ENCODE results near the gene AFM. TPM values are rescaled to one million over a fixed set of nuclear protein-coding genes. Genes with fewer than 3 reads are reported as not detected.

The AFM gene
- total RNA-seq, 4 donors from 2014 or later = 0.29 to 0.55 TPM; not detected in 2

DNA sequence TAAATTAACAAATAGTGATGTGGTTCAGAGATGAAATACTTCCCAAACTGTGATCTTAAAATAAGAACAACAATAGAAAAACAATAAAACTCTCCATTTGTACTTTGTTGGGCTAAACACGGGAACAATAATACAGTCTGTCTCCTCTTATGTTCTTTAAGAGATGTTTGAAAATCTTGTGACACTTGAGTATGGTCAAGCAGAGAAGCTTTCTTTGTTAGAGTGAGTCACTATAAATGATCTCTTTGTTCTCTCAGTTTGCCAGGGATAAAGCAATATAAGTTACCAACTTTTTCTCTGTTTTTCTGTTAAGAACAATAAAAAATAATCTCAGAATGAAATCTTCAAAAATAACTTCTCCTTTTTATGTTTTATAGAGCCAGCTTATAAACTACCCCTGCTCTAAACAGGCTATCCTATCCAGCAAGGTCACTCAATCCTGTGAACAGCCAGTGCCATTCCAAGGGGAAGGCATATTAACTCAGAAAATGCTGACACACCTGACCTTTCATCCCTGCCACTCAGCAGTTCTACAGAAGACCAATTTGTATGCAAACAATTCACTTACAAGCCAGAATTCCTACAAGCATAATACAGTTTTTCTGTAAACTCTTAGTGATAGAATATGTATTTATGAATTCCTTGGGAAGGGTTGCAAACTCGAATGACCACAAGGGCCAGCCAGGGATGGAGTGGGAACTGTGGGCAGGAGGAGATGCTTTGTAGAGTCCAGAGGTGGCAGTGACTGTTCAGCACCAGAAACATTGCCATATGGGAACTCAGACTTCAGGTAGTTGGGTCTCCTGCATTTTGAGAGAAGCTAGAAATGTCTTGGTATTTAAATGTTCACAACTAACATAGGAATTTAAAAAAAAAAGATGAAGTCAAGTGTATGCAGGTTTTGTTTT lies 52.2 kb downstream of the AFM start:
- in situ Hi-C loops (cut with MboI; ENCODE audit: low sequenced_read_pairs in 4 of 4) (no loop called here), intact Hi-C loops (cut with DNase I; ENCODE audit: low total_unique reads) (no loop called here)
- H3K4me1 ChIP-seq = no peaks in the 10 kb centered on the region
- H3K36me3 ChIP-seq = no peaks in the 10 kb centered on the region
- no peaks in the 10 kb centered on the region for H3K9me3 ChIP-seq
- H3K4me3 ChIP-seq = no peak overlapping the region
- no peak overlapping the region for H3K27ac ChIP-seq
- no peak for ATAC-seq
- no peak for DNase-seq
- H3K27me3 ChIP-seq = no peaks in the 10 kb centered on the region
- no peak for TF ChIP-seq POLR2A (IDR thresholded peaks at IDR 0.05)
- TF ChIP-seq, protein P1, sequence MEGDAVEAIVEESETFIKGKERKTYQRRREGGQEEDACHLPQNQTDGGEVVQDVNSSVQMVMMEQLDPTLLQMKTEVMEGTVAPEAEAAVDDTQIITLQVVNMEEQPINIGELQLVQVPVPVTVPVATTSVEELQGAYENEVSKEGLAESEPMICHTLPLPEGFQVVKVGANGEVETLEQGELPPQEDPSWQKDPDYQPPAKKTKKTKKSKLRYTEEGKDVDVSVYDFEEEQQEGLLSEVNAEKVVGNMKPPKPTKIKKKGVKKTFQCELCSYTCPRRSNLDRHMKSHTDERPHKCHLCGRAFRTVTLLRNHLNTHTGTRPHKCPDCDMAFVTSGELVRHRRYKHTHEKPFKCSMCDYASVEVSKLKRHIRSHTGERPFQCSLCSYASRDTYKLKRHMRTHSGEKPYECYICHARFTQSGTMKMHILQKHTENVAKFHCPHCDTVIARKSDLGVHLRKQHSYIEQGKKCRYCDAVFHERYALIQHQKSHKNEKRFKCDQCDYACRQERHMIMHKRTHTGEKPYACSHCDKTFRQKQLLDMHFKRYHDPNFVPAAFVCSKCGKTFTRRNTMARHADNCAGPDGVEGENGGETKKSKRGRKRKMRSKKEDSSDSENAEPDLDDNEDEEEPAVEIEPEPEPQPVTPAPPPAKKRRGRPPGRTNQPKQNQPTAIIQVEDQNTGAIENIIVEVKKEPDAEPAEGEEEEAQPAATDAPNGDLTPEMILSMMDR (IDR thresholded peaks at IDR 0.05 in 4 of 5, conservative IDR thresholded peaks at IDR 0.05 in 1 of 5) = no peak

GRCh38 chr4:73538162-73538561 lies 56.6 kb downstream of the AFM start:
- in situ Hi-C loops (cut with MboI; ENCODE audit: low sequenced_read_pairs in 4 of 4) (no loop called here), intact Hi-C loops (cut with DNase I; ENCODE audit: low total_unique reads) (no loop called here)
- no peak overlapping the region for H3K27ac ChIP-seq
- H3K4me3 ChIP-seq = no peak overlapping the region
- no peaks in the 10 kb centered on the region for H3K36me3 ChIP-seq
- no peaks in the 10 kb centered on the region for H3K27me3 ChIP-seq
- DNase-seq (no peak), ATAC-seq (no peak)
- no peaks in the 10 kb centered on the region for H3K4me1 ChIP-seq
- H3K9me3 ChIP-seq = no peaks in the 10 kb centered on the region
- TF ChIP-seq, protein P1 (IDR thresholded peaks at IDR 0.05 in 4 of 5, conservative IDR thresholded peaks at IDR 0.05 in 1 of 5) = no peak
- TF ChIP-seq POLR2A (IDR thresholded peaks at IDR 0.05) = no peak

- no peaks in the 10 kb centered on the region for H3K4me1 ChIP-seq
- no peaks in the 10 kb centered on the region for H3K27me3 ChIP-seq
- TF ChIP-seq POLR2A (IDR thresholded peaks at IDR 0.05) = no peak
- TF ChIP-seq, protein P1 (IDR thresholded peaks at IDR 0.05 in 4 of 5, conservative IDR thresholded peaks at IDR 0.05 in 1 of 5) = no peak
- H3K27ac ChIP-seq = no peak overlapping the region
- no peaks in the 10 kb centered on the region for H3K9me3 ChIP-seq
- intact Hi-C loops (cut with DNase I; ENCODE audit: low total_unique reads) = no loop called here
- no peak overlapping the region for H3K4me3 ChIP-seq
- in situ Hi-C loops (cut with MboI; ENCODE audit: low sequenced_read_pairs in 4 of 4) = no loop called here
- ATAC-seq = no peak
- no peak for DNase-seq
- no peaks in the 10 kb centered on the region for H3K36me3 ChIP-seq
These were observed 57.8 kb downstream of the AFM start for GRCh38 chr4:73539386-73539785.

GRCh38 chr4:73540826-73541225 lies 59.3 kb downstream of the AFM start:
- Histone ChIP-seq H3K27me3 (no peaks in the 10 kb centered on the region), H3K4me1 (no peaks in the 10 kb centered on the region), H3K36me3 (no peaks in the 10 kb centered on the region), H3K4me3 (no peak overlapping the region), H3K27ac (no peak overlapping the region), H3K9me3 (no peaks in the 10 kb centered on the region)
- DNase-seq = no peak
- intact Hi-C loops (cut with DNase I; ENCODE audit: low total_unique reads) (no loop called here), in situ Hi-C loops (cut with MboI; ENCODE audit: low sequenced_read_pairs in 4 of 4) (no loop called here)
- no peak for TF ChIP-seq POLR2A (IDR thresholded peaks at IDR 0.05)
- TF ChIP-seq, protein P1 (IDR thresholded peaks at IDR 0.05 in 4 of 5, conservative IDR thresholded peaks at IDR 0.05 in 1 of 5) = no peak
- no peak for ATAC-seq
